NOMO-1 treated with DMSO at 0.1 percent for 48 hours (cell line): ENCODE measurements around the gene GNGT2.

Experiments
- DNase-seq: peaks from one replicate; lab custom pipeline; 2025; ENCODE audit not compliant: unreplicated experiment; lab: John Stamatoyannopoulos, UW

Gene GNGT2

DNA sequence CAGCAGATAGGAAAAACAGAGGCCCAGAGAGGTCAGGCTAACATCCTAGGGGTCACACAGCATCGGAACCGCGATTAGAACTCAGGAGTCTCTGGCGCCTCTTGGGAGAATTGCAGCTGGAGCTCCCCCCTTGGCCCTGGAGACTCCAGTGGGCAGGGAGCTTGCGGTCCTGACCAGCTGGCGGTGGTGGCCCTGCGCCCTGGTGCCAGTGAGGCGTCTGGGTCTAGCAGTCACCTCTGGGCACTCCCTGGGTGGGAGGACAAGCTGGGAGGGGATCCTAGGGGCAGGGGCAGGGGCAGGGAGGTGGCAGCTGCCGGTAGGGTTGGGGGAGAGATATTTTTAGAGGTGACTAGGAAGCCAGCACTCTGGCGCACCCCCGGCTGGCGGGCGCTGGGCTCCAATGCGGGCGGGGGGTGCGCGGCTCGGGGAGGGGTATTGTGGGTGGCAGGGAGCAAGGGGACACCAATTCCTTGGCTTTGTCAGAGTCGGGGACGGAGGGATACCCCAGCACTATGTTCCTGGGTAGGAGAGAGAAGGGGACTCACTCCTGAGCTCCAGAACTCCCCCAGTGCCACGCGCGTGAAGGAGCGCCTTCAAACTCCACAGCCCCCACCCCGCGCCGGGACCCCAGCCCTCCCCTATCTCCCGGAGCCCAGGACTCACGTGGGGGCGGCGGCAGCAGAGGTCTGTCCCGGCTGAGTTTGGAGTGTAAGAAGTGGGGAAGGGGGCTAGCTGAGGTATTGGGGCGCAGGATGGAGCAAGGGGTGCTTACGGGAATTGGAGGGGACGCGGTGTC, 19.6 kb upstream of the GNGT2 start:
- DNase-seq, result no peak

DNA sequence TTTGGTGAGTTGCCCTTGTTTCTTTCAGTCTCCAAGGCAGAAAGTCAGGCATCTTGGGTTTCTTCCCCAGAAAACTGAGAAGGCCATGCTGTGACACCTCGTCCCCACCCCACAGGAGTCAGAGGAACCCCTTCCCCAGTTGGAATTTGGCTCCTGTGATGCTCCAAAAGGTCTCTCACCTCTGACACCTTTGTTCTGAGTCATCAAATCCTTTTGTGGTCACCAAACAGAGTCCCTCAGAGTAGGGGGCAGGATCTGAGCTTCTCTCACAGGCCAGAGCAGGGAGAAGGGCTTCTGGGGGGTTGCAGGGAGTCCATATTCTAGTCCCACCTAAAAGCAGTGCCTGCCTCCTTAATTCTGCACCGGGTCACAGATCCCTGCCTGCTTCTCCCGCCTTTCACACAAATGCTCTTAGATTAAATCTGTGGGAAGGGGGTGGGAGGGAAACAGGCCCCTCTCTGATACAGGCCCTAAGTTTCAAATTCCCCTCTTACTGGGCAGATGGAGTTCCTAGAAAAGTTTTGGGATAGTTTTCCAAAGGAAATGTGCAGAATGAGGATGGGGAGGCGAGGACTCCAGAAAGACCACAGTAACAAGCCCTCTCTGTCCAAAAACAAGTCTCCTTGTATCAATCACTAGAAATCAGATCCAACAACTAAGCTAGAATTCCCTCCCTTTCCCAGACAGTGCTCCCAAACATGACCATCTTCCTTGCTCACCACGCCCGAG, 18.9 kb upstream of the GNGT2 start:
- no peak for DNase-seq

DNA sequence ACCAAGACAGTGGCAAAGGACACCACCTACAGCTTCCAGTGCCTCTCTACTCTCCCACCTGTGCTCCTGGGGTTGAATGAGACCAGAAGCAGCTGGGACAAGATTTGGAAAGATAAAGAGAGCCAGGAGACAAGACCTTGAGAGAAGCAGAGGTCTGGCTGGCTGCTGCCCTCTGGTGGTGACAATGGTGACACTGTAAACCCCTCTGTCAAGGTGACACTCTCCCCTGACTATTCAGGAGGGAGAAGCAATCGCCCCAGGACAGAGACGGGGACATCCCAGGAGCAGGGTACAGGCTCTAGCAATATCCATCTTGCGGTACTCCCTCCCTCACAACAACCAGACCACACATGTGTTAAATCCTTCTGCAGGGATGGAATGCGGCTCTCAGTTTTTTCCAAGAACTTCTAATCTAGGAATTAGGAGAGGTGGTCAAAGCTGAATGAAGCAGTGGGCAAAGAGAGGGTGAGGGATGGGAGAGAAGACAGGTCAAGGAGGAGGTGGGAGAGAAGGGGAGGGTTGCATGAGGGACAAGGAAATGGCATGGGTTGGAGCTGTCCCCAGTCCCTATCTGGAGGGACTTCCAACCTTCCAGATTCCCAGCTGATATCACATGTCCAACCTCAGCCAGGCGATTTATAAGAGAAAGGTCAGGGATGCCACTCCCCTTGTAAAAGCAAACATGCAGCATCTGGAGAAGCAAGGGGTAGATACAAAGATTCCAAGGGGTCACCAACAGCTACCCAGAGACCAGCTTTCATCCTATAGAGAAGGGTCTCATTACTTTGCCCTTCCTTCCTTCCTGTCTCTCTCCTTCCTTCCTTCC, 17.3 kb upstream of the GNGT2 start:
- DNase-seq, result peak; percentile 63

DNA sequence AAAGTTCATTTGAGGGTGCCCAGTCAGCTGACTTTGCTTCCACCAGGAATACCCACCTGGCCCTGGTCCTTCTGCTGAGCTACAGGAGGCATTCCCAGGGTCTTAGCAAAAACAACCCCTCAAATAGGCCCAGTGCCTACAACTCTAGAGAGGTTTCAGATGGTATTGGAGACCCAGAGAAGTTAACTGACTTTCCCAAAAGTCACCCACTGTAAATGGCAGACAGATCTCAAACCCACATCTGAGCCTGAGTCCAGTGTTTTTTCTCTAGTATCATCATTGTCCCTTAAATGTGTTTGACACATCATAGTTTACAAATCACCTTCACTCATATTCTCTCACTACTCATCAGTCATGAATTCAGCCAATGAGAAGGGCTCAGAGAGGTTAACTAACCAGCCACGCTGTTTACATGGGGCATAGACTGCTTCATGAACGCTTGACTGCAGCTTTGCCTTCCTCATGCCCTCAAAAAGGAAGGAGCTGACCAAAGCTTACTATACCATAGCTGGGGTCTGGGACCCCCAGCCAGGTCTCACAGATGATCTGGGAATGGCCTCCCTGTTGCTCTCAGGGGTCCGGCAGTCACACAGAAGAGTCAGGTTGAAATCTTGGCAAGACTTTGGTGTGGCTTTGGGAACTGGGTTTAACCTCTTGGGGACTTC, 16.5 kb upstream of the GNGT2 start:
- no peak for DNase-seq

DNA sequence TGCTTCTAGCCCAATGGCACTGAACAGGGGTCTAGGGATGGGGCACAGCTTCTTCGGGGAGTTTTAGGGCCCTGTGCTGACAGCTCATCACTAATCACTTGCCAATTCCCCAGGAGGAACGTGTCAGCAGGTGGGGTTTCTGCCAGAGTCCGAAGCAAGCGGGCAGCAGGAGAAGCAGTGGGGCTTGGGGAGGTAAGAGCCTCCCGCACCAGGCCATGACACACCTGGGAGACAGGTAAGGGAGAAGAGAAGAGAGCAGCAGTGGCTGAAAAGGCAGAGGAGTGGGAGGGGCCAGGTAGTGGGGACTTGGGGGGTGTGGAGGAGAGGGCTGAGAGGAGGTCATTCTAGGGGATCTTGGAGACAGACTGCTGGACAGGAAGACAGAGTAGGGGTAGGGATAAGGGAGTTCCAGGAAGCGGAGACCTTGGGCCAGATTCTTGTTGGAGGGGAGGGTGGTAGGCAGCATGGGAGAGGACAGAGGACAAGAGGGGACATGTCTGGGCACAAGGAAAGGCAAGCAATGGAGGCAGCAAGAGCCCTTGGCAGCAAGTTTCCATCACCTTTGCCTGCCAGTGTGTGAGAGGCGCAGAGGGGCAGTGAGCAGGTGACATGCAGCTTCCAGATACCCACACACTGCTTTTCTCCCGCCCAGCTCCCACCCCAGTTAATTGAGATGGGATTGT, 15.3 kb upstream of the GNGT2 start:
- DNase-seq, result no peak

DNA sequence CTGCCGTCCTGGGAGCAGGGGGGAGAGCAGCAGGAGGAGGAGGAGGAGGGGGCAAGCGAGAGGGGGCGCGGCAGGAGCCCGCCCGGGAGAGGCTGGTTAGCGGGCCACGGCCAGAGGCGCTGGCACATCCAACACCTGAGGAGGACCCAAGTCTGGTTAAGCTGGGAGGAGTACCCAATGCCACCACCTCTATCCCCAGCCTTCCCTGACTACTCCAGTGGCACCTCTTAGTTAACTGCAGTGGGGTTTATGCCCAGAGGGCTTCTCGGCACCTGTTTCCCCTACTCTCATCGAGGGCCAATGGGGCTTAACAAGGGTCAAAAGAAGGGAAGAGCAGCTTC, 14.6 kb upstream of the GNGT2 start:
- no peak for DNase-seq

DNA sequence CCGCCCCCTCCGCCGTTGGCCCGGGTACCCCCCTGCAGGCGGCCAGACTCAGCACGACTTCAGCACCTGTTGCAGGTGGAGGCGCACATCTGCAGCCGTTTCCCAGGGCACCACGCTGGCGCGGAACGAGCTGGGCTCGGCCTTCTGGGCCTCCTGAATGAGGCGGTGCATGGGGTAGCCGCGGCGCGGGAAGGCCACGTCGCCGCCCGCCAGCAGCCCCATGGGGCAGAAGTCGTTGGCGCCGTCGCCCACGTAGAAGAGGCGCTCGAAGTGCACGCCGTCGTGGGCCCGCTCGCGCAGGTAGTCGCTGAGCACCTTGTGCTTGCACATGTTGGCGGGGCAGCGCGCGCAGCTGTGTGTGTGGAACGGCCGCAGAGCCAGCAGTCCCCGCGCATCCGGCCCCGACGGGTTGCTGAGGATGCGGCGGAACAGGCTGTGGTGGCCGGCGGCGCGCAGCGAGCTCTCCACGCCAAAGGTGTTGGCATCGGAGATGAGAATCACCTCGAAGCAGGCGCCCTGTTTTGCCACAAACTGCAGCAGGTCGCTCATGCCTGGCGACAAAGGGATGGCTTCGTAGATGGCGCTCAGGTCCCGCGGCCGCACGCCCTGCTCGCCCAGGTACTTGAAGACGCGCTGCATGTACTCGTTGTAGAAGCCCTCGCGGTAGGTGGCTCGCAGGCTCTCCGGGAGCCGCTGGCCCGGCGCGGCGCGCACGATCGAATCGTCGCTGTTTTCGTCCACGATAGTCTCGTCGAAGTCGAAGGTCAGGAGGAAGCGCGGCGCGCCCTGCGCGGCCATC, 14.0 kb upstream of the GNGT2 start:
- no peak for DNase-seq

DNA sequence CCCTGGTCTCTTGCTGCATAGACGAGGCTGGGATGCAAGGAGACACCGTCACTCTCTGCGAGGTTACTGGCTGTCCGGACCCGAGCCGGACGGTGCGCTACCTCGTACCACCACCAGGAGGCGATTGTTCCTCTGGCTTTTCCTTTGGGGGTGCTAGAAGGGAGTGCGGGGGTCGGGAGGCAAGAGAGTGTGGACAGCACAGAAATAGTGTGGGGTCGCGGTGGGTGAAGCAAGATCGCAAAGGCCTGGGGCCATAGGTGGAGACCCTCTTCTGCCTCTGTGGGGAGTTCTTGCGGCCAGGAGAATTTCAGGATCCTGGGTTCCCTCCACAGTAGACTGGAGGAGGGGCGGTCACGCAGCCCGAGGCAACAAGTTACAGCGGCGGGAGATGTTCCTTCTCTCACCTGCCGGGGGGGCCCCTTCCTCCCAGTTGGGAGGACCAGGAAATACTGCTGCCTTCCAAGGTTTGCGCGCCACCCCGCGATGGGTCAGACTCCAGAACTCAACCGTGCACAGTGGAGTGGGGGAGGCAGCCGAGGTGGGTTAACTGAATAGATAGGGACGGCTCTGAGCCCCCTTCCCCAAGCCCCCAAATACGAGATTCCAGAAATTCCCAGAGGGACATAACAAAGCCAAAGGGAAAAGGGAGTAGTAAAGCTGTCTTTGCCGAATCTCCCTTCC, 13.3 kb upstream of the GNGT2 start:
- DNase-seq, result no peak

DNA sequence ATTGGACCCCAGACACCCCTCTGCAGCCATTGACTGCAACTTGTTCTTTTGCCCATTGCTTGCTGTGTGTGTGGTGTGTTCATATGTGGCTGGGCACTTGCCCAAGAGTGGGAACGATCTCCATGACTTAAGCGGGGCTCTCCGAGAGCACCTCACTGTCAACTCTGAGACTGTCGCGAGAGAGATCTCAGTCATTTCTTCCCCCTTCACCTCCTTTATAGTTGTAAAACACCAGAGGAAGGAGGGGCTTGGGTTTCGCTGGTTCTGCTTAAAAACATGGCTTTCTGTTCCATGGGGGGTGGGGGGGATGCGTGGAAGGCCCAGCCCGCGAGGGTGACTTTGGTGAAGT, 12.8 kb upstream of the GNGT2 start:
- DNase-seq, result no peak

DNA sequence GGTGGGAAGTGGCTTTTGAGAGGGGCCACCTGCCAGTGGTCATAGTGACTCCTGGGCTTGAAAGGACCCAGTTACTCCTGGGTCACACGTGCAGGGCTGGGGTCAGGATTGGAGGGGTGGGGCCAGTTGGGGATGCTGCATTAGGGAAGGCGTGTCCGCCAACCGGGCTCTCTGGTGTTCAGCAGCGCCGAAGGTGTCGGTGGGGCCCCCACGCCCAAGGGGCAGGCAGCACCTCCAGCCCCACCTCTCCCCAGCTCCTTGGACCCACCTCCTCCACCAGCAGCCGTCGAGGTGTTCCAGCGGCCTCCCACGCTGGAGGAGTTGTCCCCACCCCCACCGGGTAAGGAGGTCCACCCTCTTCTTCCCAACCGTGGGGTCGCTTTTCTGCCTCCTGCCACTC, 9.6 kb upstream of the GNGT2 start:
- DNase-seq, result no peak

DNA sequence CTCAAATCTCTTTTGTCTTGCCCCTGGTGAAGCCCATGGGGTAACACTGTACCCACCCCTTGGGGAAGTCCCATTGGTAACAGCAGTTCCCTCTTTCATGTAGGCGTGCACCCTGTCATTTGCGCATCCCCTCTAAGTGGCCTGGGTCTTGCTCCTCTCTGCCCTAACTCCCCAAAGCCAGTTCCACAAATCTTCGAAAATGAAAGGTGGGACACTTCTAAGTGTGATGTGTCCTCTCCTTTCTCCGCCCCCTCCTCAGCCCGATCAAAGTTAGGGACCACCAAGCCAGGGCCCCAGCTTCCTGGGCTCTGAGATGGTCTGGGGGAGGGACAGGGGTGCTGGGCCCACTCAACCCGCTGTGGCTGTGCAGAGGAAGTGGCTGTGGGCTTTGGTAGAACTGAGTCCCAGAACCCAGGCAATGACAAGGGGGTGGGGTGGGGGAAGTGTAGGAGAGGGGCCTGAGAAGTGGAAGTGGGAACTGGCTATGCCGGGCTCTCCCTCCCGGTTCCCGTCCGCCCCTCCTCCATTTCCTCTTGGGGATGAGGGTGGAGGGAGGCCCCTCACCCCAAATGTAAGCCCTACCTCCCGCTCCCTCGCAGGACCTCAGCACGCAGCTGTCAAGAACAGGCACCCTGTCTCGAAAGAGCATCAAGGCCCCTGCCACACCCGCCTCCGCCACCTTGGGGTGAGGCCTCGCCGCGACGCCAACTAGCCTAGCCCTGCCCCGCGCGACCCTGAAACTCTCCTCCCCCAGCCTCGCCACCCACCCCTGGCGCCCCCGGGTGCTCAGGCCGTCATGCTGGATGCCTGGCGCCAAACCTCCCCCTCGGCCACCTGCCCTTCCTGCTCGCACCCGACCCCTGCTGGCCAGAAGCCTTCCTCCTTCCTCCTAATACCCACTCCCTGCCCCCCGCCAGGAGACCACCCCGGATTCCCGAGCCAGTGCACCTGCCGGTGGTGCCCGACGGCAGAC, 8.9 kb upstream of the GNGT2 start:
- DNase-seq, result peak; percentile 30

DNA sequence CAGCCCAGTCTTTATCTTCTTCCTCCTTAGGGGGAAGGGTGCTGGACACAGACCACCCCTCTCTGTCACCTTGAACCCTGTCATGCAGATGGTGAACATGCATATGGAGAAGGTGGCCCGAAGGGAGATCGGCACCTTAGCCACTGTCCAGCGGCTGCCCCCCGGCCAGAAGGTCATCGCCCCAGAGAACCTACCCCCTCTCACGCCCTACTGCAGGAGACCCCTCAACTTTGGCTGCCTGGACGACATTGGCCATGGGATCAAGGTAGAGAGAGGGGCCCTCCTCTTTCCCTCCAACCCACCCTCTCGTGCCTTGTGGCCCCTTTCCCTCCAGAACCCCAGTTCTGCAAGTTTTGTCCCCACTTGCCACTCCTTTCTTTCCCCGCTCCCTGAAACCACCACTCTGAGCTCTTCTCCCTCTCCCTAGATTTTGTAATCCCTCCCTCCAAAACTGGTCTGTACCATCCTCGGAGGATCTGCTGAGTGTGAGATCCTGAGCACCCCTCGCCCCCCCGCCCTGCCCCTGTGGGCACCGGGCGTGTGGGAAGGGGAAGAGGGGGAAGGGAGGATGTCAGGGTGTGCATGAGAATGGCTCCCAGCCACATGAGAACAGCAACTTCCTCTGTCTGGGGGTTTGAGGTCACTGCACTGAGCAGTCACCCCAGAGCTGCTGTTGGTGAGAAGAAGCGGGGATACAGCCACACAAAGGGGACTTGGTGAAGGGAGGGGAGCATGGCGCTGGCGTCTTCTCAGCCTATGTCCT, 7.5 kb upstream of the GNGT2 start:
- DNase-seq, result peak; percentile 74

DNA sequence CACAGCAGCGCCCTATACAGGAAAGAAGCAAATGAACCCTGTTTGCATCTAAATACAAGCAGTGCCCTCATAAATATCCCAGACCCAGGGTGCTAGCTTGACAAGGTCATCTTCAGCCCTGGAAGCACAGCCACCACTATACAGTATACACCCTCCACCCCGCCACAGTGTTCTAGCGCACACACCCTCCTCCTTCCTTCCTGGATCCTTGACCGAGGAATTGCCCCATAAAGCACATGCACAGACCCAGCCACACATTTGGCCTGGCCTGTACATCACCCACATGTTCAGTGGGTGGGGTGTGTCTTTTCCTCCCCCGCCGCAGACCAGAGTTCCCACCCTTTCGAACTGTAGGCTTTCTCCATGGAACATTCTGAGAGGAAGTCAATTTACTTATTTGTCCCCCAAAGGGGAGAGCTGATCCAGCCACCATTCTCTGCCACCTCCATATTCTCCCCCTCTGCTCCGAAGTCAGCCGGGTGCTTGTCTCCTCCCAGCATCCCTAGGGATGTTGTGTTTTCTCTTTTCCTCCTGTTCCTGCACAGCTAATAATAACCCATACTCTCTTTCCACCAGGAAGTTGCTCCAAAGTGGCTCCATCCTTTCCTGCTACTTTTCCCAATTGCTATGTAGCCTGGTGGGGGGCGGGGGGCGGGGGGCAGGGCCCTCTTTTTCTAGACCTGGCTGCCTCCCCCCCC, 6.7 kb upstream of the GNGT2 start:
- DNase-seq, result no peak

DNA sequence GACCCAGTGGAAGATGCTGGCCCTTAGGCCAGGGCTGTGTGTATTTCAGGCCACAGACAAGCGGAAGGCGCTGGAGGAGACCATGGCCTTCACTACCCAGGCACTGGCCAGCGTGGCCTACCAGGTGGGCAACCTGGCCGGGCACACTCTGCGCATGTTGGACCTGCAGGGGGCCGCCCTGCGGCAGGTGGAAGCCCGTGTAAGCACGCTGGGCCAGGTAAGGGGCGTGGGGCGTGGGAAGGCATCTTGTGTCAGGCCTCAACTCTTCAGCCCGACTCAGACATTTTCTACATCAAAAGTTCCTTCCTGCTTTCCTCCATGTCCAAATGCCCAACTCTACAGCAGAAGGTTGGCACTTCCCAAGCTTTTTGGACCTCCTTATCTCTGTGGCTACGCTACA, 6.1 kb upstream of the GNGT2 start:
- DNase-seq, result no peak

DNA sequence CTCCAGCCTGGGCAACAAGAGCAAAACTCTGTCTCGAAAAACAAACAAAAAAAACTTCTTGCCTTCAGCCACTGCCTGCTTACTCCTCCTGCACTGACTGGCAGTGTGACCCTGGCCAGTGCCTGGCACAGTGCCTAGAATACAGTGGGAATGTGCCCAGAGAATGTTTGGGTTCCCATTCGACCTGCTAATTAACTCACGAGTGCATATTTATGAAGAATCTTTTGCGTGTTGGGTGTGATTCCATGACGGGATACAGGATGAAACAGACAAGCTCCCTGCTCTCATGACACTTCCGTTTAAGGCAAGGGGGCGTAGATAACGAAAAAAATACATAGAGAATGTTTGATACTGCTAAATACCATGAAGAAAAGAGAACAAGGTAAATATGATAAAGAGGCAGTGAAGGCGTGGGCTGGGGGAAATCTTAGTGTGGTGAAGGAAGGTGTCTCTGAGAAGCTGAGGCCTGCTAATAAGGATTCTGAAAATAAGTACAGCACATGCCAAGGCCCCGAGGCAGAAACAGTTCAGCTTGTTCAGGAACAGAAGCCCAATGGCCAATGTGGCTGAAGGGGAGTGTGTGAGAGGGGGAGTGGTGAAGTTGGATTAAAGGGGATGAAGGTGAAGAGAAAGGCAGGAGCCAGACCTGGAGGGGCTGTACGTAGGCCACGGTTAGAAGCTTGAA, 4.4 kb upstream of the GNGT2 start:
- DNase-seq, result no peak

DNA sequence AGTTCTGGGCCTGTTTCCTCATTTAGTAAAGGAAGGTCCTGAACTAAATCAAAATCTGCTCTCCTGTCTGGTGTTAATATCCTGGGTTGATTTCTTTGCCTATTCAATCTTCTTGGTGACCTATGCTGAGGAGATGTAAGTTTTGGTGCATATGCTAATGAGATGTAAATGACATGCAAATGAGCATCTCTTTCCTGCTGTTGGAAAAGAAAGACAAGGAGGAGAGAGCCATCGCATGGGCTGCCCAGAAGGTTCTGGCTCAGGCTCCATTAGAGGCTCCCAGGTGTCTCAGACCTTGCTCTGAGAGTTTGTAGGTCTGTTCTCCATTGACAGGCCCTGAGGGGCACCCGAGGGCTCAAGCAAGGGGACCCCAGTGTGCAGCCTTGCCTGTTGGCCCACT, 3.5 kb upstream of the GNGT2 start:
- no peak for DNase-seq
